Activated T-helper 1 cell treated with anti-CD3 and anti-CD28 coated beads, Interleukin-12 subunit alpha, Interleukin-12 subunit beta, Interleukin-2, Interleukin-4 antibody, amounts not matched to agents 30 ng/mL and 10 ng/mL and 1 ng/mL, durations not matched to agents 14 hours and 24 hours and 36 hours (primary cell): Measurements from ENCODE around the gene SQOR. TPM values are rescaled to one million over a fixed set of nuclear protein-coding genes. Genes with fewer than 3 reads are reported as not detected.
"Not testable (repeated sequence)": the region's sequence is repeated elsewhere in the genome, so short reads cannot be mapped to it uniquely, and the experiment has no call there.

ENCODE experiments used
- DNase-seq: peaks from one replicate; pipeline ENCODE4 v3.0.0; 2021; ENCODE audit warnings: low spot score
- H3K27ac Mint-ChIP-seq: one replicate; pipeline ENCODE4 v1.8.0; 2021; ENCODE audit warnings: mild to moderate bottlenecking, mixed read lengths
- H3K27me3 Mint-ChIP-seq: one replicate; pipeline ENCODE4 v1.8.0; 2022; ENCODE audit warnings: mild to moderate bottlenecking, moderate library complexity, mixed read lengths; ENCODE audit not compliant: insufficient read depth
- H3K36me3 Mint-ChIP-seq: one replicate; pipeline ENCODE4 v1.8.0; 2021; ENCODE audit warnings: low read depth, mixed read lengths
- H3K4me1 Mint-ChIP-seq: one replicate; pipeline ENCODE4 v1.8.0; 2021; ENCODE audit warnings: low read depth, mixed read lengths
- H3K4me3 Mint-ChIP-seq: one replicate; pipeline ENCODE4 v1.8.0; 2021; ENCODE audit warnings: mild to moderate bottlenecking, moderate library complexity, mixed read lengths
- H3K9me3 Mint-ChIP-seq: one replicate; pipeline ENCODE4 v1.8.0; 2021; ENCODE audit warnings: mixed read lengths
- intact Hi-C: fragments of 100-400 bp; cut with micrococcal nuclease; formaldehyde crosslinking; loops from one replicate; pipeline ENCODE4 v1.15.1; 2024
- total RNA-seq: library from RNA; stranded (reverse); gene quantifications from 2 replicates; pipeline ENCODE4 v1.2.3, GENCODE V29; 2022

The SQOR gene
- total RNA-seq, 1 donor from 2014 or later, result 96.0 TPM

- Mint-ChIP-seq H3K9me3 (no peaks in the 10 kb centered on the region), H3K27ac (peak overlapping the region; percentile 81), H3K36me3 (peaks cover 52% of the 10 kb centered on the region), H3K27me3 (no peaks in the 10 kb centered on the region), H3K4me3 (peak overlapping the region; percentile 81), H3K4me1 (peaks cover 64% of the 10 kb centered on the region)
- DNase-seq, result peak; percentile 52
- intact Hi-C loops, result loop anchor here (1.0 to 2.0 kb wide), 5 partner anchors 50 to 437 kb away; partner anchors contain the start of gene BLOC1S6
Observed at GRCh38 chr15:45637552-45638033, 2.8 kb downstream of the SQOR start.

DNA sequence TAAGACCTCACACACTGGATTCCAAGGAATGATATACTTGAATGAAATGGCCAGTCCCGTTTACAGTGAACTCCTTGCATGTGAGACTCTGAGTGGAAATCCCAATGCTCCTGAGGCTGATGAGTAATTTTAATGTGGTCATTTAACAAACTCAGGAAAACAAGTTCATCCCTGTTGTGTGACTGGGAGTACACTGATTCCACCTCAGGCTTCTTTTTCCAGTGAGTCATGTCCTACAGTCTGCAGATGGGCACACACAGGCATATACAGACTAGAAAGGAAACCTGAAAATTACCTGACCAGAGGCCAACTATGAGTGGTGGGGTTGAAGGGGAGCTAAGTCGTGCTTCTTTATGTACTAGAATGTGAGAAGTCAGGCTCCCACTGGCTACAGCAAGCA, 5.8 kb downstream of the SQOR start:
- no peak for DNase-seq
- Mint-ChIP-seq H3K27me3 (no peaks in the 10 kb centered on the region), H3K9me3 (no peaks in the 10 kb centered on the region), H3K27ac (peak overlapping the region; percentile 9), H3K36me3 (peaks cover 57% of the 10 kb centered on the region), H3K4me1 (peaks cover 86% of the 10 kb centered on the region), H3K4me3 (no peak overlapping the region)
- intact Hi-C loops, result no loop called here

GRCh38 chr15:45641374-45641781, 6.5 kb downstream of the SQOR start:
- intact Hi-C loops, result no loop called here
- peaks cover 88% of the 10 kb centered on the region for H3K4me1 Mint-ChIP-seq
- H3K9me3 Mint-ChIP-seq, result no peaks in the 10 kb centered on the region
- no peak overlapping the region for H3K4me3 Mint-ChIP-seq
- peaks cover 55% of the 10 kb centered on the region for H3K36me3 Mint-ChIP-seq
- peak overlapping the region; percentile 52 for H3K27ac Mint-ChIP-seq
- no peak for DNase-seq
- no peaks in the 10 kb centered on the region for H3K27me3 Mint-ChIP-seq

DNA sequence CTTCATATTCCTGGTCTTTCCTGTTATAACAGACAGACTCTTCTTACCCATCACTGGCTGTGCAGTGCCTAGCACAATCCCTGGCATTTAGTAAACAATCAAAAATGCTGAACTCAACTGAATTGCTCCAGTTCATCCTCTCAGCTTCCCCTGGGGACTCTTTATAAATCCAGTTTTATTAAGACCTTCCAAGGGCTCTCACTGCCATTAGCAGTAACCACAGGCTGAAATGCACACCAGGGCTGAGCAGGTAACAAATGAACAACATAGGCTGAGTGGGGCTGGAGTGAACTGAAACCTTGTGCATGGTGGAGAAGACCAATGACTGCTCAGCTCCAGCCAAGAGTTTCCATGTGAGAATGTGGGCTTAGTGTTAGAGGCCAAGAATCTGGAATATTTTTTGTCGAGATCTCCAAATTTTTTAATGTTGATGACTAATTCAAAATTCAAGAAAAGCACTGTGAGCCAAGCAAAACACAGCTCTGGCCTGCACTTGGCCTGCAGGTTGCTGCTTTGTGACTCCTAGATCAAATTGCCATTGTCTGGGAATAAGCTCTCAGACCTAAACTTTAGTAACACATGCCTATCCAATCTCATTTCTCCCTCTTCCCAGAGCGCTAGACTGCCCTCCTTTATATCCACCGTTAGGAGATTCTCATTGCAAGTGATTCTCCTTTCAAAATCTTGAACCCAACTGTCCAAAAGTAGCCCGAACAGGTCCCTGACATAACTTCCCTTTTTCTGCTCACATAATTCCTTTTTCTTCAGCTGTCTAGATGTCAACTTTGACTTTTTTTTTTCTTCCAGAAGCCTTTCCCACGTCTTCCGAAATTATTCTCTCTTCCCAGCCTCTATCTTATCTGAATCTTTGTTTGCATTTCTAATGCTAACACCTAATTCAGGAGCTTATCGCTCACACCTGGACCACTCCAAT, 7.4 kb downstream of the SQOR start:
- Mint-ChIP-seq H3K36me3 (peaks cover 57% of the 10 kb centered on the region), H3K4me1 (peaks cover 88% of the 10 kb centered on the region), H3K27ac (peak overlapping the region; percentile 52), H3K4me3 (no peak overlapping the region), H3K9me3 (no peaks in the 10 kb centered on the region), H3K27me3 (no peaks in the 10 kb centered on the region)
- intact Hi-C loops, result no loop called here
- DNase-seq, result no peak

DNA sequence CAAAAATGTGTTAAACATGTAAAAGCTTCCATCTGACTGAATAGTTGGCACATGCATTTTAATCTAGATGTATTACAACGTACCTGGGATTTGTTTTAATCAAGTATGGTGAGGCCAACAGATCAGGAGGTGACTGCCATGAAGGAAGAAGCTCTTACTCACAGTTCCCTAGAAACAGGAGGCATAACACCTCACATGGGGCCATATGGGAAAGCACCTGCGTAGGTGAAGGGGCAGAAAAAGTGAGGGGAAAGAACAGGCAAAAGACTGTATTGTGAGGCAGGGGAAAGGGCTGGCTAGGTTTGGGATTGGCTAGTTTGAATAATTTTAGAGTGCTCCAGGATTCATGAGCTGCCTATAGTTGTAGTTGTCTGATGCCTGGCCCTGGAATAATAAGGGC, 9.6 kb downstream of the SQOR start:
- no peak for DNase-seq
- H3K4me1 Mint-ChIP-seq, result peaks cover 76% of the 10 kb centered on the region
- H3K9me3 Mint-ChIP-seq, result no peaks in the 10 kb centered on the region
- intact Hi-C loops, result no loop called here
- H3K27ac Mint-ChIP-seq, result peak overlapping the region; percentile 70
- peaks cover 46% of the 10 kb centered on the region for H3K36me3 Mint-ChIP-seq
- no peaks in the 10 kb centered on the region for H3K27me3 Mint-ChIP-seq
- peak overlapping the region; percentile 6 for H3K4me3 Mint-ChIP-seq

DNA sequence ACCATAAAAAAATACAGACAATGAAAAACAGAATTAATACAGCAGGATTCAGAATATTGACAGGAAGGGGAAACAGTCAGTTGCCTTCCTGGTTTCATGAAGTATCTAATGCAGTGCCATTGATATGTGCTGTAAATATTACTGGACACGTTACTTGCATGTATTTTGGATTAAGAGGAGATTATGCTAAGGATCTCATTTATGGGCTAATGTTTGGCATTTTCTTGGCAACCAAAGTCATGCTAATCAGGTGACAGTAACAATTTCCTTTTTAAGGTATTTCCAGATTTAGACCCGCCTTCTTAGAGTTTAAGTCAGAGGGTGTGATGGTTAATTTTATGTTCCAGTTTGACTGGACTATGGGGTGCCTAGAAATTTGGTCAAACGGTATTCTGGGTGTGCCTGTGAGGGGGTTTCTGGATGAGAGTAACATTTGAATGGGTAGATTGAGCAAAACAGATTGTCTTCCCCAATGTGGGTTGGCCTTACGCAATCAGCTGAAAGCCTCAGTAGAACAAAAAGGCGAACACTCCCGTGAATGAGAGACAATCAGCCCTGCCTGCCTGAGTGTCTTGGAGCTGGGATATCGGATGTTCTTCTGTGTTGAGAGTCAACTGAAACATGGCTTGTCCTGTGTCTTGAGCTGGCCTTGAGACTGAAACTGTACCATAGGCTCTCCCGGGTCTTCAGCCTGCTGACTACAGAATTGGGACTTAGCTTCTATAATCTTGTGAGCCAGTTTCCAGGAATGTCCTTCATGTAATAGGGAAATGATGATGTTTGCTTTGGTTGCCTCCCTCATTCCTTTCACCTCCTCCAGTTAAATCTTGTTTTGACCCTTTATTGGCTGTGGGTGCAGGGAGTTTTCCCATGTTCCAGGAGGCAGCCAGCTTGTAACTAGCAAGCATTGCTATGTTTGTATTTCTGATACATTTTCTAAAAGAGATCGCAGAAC, 10.5 kb downstream of the SQOR start:
- intact Hi-C loops, result no loop called here
- no peaks in the 10 kb centered on the region for H3K9me3 Mint-ChIP-seq
- H3K27me3 Mint-ChIP-seq, result no peaks in the 10 kb centered on the region
- peaks cover 75% of the 10 kb centered on the region for H3K4me1 Mint-ChIP-seq
- peaks cover 41% of the 10 kb centered on the region for H3K36me3 Mint-ChIP-seq
- H3K27ac Mint-ChIP-seq, result peak overlapping the region; percentile 70
- peak overlapping the region; percentile 16 for H3K4me3 Mint-ChIP-seq
- no peak for DNase-seq

DNA sequence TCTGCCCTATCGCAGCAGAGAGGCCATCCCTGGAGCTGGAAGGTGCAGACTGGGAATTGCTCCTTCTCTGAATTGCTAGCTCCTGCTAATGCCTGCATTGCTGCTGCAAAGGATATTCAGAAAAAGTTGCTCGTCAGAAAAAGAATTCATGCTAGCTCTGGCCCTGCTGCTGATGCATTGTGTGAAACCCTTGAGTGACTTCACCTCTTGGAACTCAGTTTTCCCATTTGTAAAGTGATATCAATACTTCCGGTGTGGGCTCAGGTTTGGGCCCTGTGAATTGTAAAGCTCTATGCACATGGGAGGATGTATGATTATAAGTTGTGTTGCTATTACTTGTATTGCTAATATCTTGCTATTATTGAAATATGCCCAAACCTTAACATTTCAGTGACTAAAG, 11.4 kb downstream of the SQOR start:
- H3K36me3 Mint-ChIP-seq, result peaks cover 39% of the 10 kb centered on the region
- no peaks in the 10 kb centered on the region for H3K27me3 Mint-ChIP-seq
- H3K4me3 Mint-ChIP-seq, result no peak overlapping the region

DNA sequence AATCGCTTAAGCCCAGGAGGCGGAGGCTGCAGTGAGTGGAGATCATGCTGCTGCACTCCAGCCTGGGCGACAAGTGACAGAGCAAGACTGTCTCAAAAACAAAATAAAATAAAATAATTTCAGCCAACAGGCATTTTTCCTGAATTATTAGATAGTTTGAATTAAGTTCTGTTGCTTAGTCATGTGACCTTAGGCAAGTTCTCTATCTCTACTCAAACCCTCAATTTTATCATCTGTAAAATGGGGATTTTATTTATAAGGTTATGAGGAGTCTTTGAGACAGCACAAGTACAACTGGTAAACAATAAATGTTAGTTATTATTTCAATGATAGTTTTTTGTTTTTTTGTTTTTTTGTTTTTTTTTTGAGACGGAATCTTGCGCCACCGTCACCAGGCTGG, 13.0 kb downstream of the SQOR start:
- Mint-ChIP-seq H3K4me3 (no peak overlapping the region), H3K27ac (no peak overlapping the region), H3K27me3 (no peaks in the 10 kb centered on the region), H3K4me1 (peaks cover 55% of the 10 kb centered on the region), H3K36me3 (peaks cover 34% of the 10 kb centered on the region), H3K9me3 (no peaks in the 10 kb centered on the region)
- no peak for DNase-seq
- intact Hi-C loops, result no loop called here

More for the DNA sequence above, 11.4 kb downstream of the SQOR start:
- intact Hi-C loops, result no loop called here
- Mint-ChIP-seq H3K27ac (no peak overlapping the region), H3K4me1 (peaks cover 69% of the 10 kb centered on the region), H3K9me3 (no peaks in the 10 kb centered on the region)
- DNase-seq, result no peak

DNA sequence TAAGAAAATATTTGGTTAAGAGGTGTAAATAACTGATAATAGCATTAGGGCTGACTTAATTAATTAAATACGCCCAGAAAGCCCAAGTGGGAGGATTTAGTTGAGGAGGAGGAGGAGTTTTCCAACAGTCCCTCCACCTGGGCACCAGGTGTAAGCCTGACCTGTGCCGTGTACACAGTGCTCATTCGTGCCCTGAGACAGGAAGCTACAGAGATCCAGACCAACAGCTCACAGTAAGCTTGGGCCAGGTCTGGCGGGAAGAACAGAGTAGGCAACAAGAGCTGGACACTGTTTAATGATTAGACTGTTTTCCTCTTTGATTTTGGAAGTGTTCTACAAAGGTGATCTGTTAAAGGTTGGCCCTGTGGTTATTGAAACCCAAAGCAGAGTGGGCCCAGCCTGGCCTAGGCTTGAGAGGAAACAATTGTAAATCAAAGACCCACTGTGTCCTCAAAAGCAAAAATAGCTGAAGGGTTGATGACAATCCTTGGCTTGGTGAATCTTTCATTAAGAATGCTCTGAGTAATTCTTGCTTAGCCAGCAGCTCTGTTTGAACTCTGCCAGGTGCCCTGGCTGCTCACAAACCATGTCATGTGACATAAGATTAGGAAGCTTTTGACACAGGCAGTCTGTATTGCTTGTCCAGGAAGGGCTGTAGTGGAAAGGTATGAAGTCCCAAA, 13.8 kb downstream of the SQOR start:
- H3K27ac Mint-ChIP-seq, result peak overlapping the region; percentile 27
- intact Hi-C loops, result no loop called here
- H3K27me3 Mint-ChIP-seq, result no peaks in the 10 kb centered on the region
- DNase-seq, result no peak
- no peaks in the 10 kb centered on the region for H3K9me3 Mint-ChIP-seq
- H3K4me3 Mint-ChIP-seq, result no peak overlapping the region
- peaks cover 35% of the 10 kb centered on the region for H3K36me3 Mint-ChIP-seq
- H3K4me1 Mint-ChIP-seq, result peaks cover 59% of the 10 kb centered on the region

DNA sequence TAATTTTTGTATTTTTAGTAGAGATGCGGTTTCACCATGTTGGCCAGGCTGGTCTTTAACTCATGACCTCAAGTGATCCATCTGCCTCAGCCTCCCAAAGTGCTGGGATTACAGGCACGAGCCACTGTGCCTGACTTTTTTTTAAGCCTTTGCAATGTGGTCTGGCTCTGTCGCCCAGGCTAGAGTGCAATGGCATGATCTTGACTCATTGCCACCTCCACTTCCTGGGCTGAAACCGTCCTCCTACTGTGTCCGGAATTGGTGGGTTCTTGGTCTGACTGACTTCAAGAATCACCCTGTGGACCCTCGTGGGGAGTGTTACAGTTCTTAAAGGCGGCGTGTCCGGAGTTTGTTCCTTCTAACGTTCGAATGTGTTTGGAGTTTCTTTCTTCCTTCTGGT, 15.2 kb downstream of the SQOR start:
- H3K27me3 Mint-ChIP-seq, H3K27ac Mint-ChIP-seq, intact Hi-C loops, H3K9me3 Mint-ChIP-seq, H3K4me3 Mint-ChIP-seq, DNase-seq: not testable (repeated sequence)
- peaks cover 33% of the 10 kb centered on the region for H3K36me3 Mint-ChIP-seq
- peaks cover 59% of the 10 kb centered on the region for H3K4me1 Mint-ChIP-seq

DNA sequence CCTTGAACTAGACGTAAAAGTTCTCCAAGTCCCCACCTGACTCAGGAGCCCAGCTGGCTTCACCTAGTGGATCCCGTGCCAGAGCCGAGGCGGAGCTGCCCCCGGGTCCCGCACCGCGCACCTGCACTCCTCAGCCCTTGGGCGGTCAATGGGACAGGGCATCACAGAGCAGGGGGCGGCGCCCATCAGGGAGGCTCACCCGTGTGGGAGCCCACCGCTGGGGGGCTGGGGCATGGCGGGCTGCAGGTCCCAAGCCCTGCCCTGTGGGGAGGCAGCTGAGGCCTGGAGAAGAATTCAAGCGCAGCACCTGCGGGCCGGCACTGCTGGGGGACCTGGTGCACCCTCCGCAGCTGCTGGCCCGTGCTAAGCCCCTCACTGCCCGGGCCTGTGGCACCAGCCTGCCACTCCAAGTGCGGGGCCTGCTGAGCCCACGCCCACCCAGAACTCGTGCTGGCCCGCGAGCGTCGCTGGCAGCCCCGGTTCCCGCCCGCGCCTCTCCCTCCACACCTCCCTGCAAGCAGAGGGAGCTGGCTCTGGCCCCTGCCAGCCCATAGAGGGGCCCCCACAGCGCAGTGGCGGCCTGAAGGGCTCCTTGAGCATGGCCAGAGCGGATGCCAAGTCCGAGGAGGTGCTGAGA, 16.2 kb downstream of the SQOR start:
- Mint-ChIP-seq H3K27me3 (no peaks in the 10 kb centered on the region), H3K27ac (no peak overlapping the region), H3K4me1 (peaks cover 52% of the 10 kb centered on the region), H3K9me3 (no peaks in the 10 kb centered on the region), H3K4me3 (no peak overlapping the region), H3K36me3 (peaks cover 33% of the 10 kb centered on the region)
- DNase-seq, result no peak
- intact Hi-C loops, result no loop called here
